GF-D8 (cell line): ENCODE results near the gene POLD2.

Experiments
- DNase-seq: peaks from one replicate; lab custom pipeline; 2025; lab: John Stamatoyannopoulos, UW

The POLD2 gene

DNA sequence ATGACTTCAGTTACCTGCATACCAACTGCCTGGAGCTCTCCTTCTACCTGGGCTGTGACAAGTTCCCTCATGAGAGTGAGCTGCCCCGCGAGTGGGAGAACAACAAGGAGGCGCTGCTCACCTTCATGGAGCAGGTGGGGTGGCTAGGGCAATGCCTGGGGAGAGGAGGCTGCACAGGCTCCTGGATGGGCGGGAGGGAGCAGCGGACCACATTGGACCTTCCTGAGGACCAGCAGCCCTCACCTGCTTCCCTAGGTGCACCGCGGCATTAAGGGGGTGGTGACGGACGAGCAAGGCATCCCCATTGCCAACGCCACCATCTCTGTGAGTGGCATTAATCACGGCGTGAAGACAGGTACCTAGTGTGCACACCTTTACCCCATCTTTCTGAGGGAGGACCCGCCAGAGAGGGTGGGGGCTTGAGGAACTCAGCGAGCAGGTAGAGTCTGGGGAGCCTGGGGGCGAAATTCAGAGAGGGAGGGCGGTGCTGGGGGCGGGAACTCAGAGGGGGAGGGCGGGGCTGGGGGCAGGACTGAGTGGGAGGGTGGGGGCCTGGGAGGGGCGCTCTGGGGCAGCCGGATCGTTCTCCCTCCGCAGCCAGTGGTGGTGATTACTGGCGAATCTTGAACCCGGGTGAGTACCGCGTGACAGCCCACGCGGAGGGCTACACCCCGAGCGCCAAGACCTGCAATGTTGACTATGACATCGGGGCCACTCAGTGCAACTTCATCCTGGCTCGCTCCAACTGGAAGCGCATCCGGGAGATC lies 10.2 kb downstream of the POLD2 start:
- DNase-seq = no peak

DNA sequence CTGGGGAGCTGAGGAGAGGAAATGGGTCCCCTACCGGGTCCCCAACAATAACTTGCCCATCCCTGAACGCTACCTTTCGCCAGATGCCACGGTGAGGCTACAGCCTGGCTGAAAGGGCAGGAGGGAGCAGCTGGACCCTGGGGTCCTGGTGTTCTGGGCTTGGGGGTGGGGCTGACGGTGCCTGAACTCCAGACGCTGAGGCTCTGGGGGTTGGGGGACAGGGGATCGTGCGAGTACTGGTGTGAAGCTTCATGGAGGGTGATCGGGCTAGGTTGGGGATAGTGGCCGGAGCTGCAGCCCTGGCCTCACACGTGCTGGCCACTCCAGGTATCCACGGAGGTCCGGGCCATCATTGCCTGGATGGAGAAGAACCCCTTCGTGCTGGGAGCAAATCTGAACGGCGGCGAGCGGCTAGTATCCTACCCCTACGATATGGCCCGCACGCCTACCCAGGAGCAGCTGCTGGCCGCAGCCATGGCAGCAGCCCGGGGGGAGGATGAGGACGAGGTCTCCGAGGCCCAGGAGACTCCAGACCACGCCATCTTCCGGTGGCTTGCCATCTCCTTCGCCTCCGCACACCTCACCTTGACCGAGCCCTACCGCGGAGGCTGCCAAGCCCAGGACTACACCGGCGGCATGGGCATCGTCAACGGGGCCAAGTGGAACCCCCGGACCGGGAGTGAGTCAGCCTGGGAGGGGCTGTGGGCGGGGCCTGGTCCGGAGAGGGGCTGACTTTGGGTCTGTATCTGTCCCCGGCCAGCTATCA lies 10.9 kb downstream of the POLD2 start:
- no peak for DNase-seq

DNA sequence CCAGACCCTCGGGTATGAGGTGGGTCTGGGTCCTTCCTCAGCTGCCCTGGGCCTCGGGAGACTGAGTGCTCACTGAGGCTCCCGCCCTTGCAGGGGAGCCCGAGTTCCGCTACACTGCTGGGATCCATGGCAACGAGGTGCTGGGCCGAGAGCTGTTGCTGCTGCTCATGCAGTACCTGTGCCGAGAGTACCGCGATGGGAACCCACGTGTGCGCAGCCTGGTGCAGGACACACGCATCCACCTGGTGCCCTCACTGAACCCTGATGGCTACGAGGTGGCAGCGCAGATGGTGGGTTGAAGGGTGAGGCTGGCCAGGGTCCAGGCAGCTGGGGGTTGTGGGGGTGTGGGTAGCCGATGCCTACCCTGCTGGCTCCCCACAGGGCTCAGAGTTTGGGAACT lies 11.6 kb downstream of the POLD2 start:
- DNase-seq = no peak

GRCh38 chr7:44110719-44111635 lies 12.4 kb downstream of the POLD2 start:
- DNase-seq = no peak

- DNase-seq = no peak
These were observed 13.4 kb downstream of the POLD2 start for GRCh38 chr7:44109991-44110390.

DNA sequence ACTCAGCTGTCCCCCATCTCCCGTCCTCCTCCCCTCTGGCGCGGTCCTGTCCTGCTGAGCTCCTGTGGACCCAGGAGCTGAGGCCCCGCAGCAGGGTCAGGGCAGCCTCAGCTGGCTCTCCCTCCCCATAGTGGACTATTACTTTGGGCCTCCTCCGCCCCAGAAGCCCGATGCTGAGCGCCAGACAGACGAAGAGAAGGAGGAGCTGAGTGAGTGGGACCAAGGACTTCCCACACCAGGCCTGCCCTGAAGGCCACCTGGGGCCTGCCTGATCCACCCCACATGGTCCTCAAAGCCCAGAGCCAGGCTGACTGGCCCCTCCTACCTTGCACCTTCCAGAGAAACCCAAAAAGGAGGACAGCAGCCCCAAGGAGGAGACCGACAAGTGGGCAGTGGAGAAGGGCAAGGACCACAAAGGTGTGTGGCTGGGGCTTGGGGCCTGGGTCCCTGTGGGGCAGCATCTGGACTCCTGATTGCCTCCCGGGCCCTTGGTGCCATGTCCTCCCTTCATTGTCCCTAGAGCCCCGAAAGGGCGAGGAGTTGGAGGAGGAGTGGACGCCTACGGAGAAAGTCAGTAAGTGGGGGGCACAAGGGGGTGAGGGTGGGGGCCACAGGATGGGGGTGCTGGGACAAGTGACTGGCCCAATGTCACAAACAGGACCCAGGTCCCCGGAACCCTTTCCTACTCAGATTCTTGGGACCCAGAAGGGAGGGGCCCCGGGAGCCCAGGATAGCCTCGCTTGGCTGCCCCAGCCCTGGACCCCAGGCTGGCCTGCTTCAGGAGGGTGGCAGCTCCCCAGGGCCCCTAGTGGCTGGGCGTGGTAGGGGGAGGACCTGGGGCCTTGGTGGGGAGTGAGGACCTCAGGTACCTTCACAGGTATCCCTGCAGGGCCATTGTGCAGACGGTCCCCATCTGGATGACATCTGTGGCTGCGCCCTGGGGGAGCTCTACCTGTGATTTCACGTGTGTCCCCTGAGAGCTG lies 14.3 kb downstream of the POLD2 start:
- DNase-seq = no peak

DNA sequence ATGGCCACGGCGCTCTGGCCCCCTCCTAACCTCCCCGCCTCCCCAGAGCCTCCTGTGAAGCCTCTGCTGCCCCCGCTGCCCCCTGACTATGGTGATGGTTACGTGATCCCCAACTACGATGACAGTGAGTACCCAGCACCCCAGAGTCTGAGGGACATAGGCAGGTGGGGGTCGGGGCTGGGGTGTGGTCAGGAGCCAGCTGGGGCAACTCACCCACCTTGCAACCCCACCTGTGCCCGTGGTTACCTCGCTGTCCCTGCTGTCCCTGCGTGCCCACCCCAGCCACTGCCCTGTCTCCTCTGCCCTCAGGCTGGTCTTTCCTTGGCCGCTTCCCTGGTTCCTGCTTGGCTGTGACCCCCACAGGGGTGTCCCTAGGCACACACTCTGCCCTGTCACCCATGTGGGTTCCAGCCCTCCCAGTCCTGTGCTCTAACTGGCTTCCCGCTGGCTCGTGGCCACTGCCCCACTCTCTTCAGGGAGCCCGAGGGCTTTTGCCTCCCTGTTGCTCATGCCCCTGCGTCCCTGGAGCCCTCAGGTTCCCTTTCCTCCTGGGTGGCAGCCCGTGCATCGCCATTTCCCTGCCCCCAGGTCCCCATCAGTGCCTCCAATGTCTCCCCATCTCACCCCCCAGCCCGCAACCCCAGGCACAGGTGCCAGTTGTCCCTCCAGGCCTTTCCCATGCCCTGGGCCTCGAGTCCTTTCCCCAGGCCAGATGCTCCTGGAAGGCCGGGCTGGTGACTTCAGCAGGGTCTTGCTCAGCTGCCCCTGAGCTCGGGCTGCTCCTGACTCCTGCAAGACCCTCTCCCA lies 15.2 kb downstream of the POLD2 start:
- no peak for DNase-seq

DNA sequence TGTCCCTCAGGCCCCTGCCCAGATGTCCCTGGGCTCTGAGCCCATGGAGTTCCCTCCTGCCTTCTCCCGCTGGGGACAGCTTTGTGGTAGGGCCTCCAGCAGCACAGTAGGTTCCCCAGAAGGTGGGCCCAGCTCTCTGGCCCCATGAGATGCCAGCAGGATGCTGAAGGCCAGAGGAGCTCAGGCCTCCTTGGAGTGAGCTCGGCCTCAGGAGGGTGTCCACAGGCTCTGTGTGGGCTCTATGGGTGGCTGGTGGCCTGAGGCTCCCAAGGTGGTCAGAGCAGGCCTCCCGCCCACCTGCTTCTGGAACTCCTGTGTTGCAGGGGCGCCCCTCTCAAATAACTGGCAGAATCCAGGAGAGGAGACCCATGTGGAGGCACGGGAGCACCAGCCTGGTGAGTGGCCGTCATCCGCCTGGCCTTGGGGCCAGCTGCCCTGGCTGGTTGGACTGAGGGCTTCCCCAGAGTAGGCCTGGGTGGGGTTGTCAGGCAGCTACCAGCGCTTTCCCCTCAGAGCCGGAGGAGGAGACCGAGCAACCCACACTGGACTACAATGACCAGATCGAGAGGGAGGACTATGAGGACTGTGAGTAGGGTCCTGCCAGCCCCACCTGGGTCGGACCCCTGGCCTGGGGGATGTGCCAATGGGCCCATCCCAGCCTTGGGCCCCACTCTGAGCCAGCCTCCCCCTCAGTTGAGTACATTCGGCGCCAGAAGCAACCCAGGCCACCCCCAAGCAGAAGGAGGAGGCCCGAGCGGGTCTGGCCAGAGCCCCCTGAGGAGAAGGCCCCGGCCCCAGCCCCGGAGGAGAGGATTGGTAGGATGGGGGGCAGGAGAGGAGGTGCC lies 16.0 kb downstream of the POLD2 start:
- DNase-seq = no peak

DNA sequence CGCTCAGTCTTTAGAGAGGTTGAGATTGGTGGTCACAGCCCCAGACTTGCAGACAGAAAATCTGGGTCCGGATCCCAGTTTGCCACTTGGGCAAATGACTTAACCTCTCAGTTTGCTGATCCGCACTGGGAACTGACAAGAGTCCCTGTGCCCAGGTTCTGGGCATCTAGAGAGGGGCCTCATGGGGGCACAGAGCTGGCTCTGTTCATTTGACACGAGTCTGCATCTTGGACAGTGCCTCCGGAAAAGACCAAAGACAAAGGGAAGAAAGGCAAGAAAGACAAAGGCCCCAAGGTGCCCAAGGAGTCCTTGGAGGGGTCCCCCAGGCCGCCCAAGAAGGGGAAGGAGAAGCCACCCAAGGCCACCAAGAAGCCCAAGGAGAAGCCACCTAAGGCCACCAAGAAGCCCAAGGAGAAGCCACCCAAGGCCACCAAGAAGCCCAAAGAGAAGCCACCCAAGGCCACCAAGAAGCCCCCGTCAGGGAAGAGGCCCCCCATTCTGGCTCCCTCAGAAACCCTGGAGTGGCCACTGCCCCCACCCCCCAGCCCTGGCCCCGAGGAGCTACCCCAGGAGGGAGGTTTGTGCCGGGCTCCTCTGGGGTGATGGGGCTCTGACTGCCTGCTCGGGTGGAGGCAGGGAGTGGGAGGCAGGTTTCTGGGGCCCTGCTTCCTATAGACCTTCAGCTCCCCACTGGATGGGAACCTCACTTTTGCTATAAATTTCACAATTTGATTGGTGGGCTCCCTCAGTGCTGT lies 16.9 kb downstream of the POLD2 start:
- DNase-seq = no peak

DNA sequence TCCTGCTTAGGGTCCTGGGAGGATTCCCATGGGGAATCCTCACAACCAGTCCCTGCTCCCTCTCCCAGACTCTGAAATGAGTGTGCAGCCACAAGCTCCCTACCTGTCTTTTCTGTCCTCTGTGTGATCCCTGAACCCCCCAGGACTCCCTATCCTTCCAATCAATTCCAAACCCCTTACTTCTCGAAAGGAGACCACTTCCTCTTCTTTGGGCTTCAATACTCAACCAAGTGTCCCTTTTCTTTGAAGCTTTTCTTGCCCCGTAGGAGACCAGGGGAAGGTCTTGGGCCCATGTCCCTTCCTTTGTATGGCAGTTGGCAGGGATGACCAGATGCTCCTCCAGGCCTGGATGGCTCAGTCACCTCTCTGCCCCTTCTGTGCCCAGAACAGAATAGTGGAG lies 17.5 kb downstream of the POLD2 start:
- no peak for DNase-seq

GRCh38 chr7:44104860-44105771 lies 18.2 kb downstream of the POLD2 start:
- no peak for DNase-seq

DNA sequence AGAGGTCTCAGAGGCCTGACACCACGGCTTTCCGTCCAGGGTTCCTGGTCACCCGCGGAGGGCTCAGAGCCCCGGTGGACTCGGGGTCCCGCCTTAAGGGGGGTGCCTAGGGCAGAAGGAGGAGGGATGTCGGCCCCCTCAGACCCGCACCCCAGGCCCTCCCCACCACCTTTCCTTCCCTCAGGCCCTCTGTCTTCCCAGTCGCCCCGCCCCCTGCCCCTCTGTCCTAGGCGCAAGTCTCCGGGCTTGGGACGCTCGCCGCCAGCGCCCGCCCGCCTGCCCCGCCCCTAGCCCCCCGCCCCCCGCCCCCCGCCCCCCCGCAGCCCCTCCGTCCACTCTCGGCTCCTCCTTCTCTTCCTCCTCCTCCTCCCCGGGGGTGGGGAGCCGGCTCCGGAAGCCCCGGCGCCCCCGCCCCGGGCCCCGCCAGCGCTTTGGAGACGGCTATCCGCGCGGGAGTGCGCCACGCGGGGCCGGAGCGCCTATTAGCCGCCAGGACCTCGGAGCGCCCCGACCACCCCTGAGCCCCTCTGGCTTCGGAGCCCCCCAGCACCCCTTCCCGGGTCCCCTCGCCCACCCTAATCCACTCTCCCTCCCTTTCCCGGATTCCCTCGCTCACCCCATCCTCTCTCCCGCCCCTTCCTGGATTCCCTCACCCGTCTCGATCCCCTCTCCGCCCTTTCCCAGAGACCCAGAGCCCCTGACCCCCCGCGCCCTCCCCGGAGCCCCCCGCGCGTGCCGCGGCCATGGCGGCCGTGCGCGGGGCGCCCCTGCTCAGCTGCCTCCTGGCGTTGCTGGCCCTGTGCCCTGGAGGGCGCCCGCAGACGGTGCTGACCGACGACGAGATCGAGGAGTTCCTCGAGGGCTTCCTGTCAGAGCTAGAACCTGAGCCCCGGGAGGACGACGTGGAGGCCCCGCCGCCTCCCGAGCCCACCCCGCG lies 19.2 kb downstream of the POLD2 start, which contains the start of gene AEBP1:
AEBP1 (plus strand) TSS at position 423 of the 937 bp plus-strand sequence; CDS start at position 744, 321 bp downstream.
- DNase-seq = no peak

- DNase-seq = no peak
These were observed 19.8 kb downstream of the POLD2 start for GRCh38 chr7:44103566-44103922.

DNA sequence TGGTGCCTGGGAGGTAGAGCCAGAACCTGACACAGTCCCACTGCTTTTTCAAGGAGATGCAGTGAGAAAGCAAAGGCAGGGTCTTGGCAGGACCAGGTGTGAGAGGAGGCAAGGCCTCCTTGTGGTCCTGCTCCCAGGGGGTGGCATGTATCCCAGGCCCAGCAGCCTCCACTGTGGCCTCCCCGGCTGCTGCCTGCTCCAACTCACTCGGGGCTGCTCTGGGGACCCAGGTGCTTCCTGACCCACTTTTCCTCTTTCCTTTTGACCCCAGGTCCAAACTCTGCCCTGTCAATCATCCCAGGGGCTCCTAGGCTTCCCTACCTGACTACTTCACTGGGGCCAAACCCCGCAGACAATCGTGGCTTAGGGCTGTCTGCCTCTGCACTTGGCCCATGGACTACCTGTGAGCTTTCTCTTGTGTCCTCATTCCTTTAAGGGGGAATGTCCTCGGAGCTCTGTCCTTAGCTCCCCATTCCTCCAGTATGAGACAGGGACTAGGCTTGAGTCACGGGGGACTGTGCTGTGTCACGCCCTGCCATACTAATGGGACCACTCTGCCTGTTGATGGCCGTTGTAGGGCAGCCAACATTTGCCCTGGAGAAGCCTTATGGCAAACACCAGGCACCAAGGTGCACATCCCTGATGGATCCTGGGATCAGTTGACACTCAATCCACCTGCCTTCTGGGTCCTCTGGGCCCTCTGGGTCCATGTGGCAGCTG lies 20.3 kb downstream of the POLD2 start:
- DNase-seq = no peak

GRCh38 chr7:44101966-44102845 lies 21.1 kb downstream of the POLD2 start:
- no peak for DNase-seq
